GM12892 (cell line): Measurements from ENCODE around the gene CXXC1.

Experiments
- POLR2A ChIP-seq: IDR thresholded peaks from 2 replicates; pipeline ENCODE4 v1.6.1; 2011; ENCODE audit warnings: low read depth, low read length, control low read depth
- POLR2AphosphoS5 ChIP-seq: IDR thresholded peaks from 2 replicates; pipeline ENCODE4 v1.6.1; 2011; ENCODE audit warnings: low read depth, low read length, control low read depth
- TAF1 ChIP-seq: IDR thresholded peaks from 2 replicates; pipeline ENCODE4 v1.6.1; 2011; ENCODE audit warnings: low read depth, mild to moderate bottlenecking, control low read depth, low read length, borderline replicate concordance

DNA sequence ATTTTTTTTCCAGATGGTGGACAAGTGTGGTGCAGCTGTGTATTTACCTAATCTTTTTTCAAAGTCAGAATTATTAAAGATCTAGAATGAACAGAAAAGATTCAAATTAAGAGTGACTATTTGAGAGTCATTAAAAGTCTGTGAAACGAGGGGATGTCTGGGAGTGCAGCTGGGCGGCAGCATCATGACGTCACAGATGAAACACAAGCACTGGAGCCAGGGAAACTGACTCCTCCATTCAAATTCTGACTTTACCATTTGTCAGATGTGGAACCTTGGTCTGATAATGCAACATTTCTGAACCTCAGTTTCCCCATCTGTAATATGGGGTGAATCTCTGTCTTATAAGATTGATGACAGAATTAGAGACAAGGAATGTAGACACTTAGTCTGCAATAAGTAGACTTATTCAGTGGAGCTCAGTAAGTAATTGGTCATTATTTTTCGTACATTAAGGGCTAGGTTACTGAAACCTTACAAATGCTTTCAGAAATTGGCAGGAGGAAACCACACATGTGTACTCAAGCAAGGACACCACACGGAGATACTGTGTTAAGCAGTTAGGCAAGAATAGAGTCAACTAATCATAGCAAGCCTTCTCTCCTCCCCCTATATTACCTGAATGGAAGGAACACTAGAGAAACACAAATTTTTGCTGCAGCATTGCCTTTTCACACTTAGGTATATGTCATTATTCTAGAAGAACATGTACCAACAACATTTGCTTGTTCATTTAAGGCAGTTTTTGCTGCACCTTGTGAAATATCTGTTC, 27.8 kb upstream of the CXXC1 start:
- TF ChIP-seq POLR2A (no peak), TAF1 (no peak), POLR2AphosphoS5 (no peak)
